PC-3 (cell line): Measurements from ENCODE around the gene FBXO44. TPM values are rescaled to one million over a fixed set of nuclear protein-coding genes. Genes with fewer than 3 reads are reported as not detected.

ENCODE experiments used
- ATAC-seq: fragments of 200-7000 bp; cut with Tn5 transposase; 2 replicates; pipeline ENCODE4 v1.9.1; 2020; ENCODE audit warnings: mild to moderate bottlenecking, moderate library complexity
- BruUV-seq: library from RNA; stranded (reverse); fragments of 400-500 nt; replicated peaks from 2 replicates; lab custom pipeline; 2021; lab: Mats Ljungman, UMichigan
- CTCF ChIA-PET: fragments of 300-600 bp; sonication (Branson Sonifier 250); formaldehyde crosslinking; loops from one replicate; lab custom pipeline; 2022; ENCODE audit warnings: antibody characterized with exemption; lab: Charles Lee
- POLR2A ChIA-PET: fragments of 300-600 bp; sonication (Branson Sonifier 250); formaldehyde crosslinking; loops from one replicate; lab custom pipeline; 2022; ENCODE audit warnings: antibody characterized with exemption; ENCODE audit not compliant: unreplicated experiment; lab: Charles Lee
- DNase-seq: peaks from one replicate; pipeline ENCODE4 v3.0.0-alpha.2; 2015
- H2AFZ ChIP-seq: fragments of 300-600 bp; sonication (generic); 2 replicates; pipeline ENCODE4 v1.6.0; 2016; ENCODE audit warnings: antibody characterized with exemption, low read length
- H3F3A ChIP-seq: fragments of 300-600 bp; sonication (generic); one replicate; pipeline ENCODE4 v1.6.0; 2017; ENCODE audit warnings: antibody characterized with exemption, low read length, control low read depth, mild to moderate bottlenecking; ENCODE audit not compliant: unreplicated experiment
- H3K27ac ChIP-seq: fragments of 300-600 bp; sonication (generic); 2 replicates; pipeline ENCODE4 v1.5.1; 2016; ENCODE audit warnings: mild to moderate bottlenecking, low read length
- H3K27me3 ChIP-seq: fragments of 300-600 bp; sonication (generic); 2 replicates; pipeline ENCODE4 v1.6.1; 2016; ENCODE audit warnings: low read length, mixed read lengths
- H3K36me3 ChIP-seq: fragments of 300-600 bp; sonication (generic); 2 replicates; pipeline ENCODE4 v1.6.1; 2016; ENCODE audit warnings: low read depth, mixed run types, low read length, mixed read lengths
- H3K4me1 ChIP-seq: fragments of 300-600 bp; sonication (generic); 2 replicates; pipeline ENCODE4 v1.5.1; 2016; ENCODE audit warnings: low read length; ENCODE audit not compliant: insufficient read depth
- H3K4me2 ChIP-seq: fragments of 300-600 bp; sonication (generic); 2 replicates; pipeline ENCODE4 v1.6.0; 2016; ENCODE audit warnings: low read length
- H3K4me3 ChIP-seq: fragments of 300-600 bp; sonication (generic); 2 replicates; pipeline ENCODE4 v1.5.1; 2016; ENCODE audit warnings: mild to moderate bottlenecking, low read length, mixed read lengths
- H3K79me2 ChIP-seq: fragments of 300-600 bp; sonication (generic); 2 replicates; pipeline ENCODE4 v1.6.1; 2017; ENCODE audit warnings: low read length, mixed read lengths
- H3K9ac ChIP-seq: fragments of 300-600 bp; sonication (generic); 2 replicates; pipeline ENCODE4 v1.6.0; 2016; ENCODE audit warnings: mild to moderate bottlenecking, low read length
- H3K9me2 ChIP-seq: fragments of 300-600 bp; sonication (generic); replicated peaks from 2 replicates; pipeline ENCODE4 v1.6.1; 2016; ENCODE audit warnings: mixed run types, low read length, mixed read lengths
- H3K9me3 ChIP-seq: fragments of 300-600 bp; sonication (generic); 2 replicates; pipeline ENCODE4 v1.6.1; 2016; ENCODE audit warnings: low read length, mixed read lengths
- H4K20me1 ChIP-seq: fragments of 300-600 bp; sonication (generic); 2 replicates; pipeline ENCODE4 v1.6.1; 2016; ENCODE audit warnings: low read length, mixed read lengths
- EZH2 ChIP-seq: fragments of 300-600 bp; sonication (generic); IDR thresholded peaks from one replicate; pipeline ENCODE4 v1.6.1; 2017; ENCODE audit warnings: antibody characterized with exemption, mild to moderate bottlenecking, low read length; ENCODE audit not compliant: unreplicated experiment
- EZH2phosphoT487 ChIP-seq: fragments of 300-600 bp; sonication (generic); IDR thresholded peaks from 2 replicates; pipeline ENCODE4 v1.6.1; 2018; ENCODE audit warnings: mild to moderate bottlenecking, antibody characterized with exemption, low read length, borderline replicate concordance
- intact Hi-C: fragments of 100-400 bp; cut with micrococcal nuclease; formaldehyde crosslinking; loops from 2 replicates; pipeline ENCODE4 v1.9.0; 2023
- total RNA-seq: library from RNA; depleted of rRNA; stranded (reverse); fragments of >200 nt; gene quantifications from 2 replicates; pipeline ENCODE4 v1.2.3, GENCODE V29; 2014
- TF ChIP-seq, protein P1 (sequence below): fragments of 300-600 bp; sonication (generic); conservative IDR thresholded peaks from 2 replicates; pipeline ENCODE4 v1.5.1; 2017; ENCODE audit warnings: antibody characterized with exemption, low read depth, mild to moderate bottlenecking, low read length

The FBXO44 gene
- total RNA-seq, 1 experiment from 2014 or later = 23.5 TPM

DNA sequence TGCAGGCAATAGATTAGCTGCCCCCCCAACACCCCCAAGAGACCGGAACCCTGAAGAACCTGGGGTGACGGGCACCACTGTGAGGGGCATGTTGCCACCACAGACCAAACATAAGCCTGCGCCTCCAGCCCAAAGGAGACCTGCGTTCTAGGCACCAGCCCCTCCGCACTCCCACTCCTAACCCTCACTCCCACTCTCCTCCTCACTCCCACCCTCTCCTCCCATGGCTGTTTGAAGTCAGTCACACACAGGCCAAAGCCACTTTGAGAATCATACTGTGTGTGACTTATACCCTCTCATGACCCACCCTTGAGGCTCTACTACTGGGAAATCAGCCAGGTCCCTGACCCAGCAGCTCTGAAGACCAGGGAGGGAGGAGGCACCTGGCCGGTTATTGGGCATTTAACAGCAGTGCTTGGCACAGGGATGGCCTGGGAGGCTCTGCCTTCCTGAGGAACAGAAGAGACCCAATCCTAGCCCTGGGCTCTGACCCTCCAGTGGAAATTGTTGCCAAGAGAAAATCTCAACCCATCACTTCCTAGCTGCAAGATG lies 44.0 kb upstream of the FBXO44 start:
- no peaks in the 10 kb centered on the region for H3K36me3 ChIP-seq
- H3K4me1 ChIP-seq = no peaks in the 10 kb centered on the region
- H3K27me3 ChIP-seq = peaks cover 20% of the 10 kb centered on the region
- no peaks in the 10 kb centered on the region for H3K79me2 ChIP-seq
- H3K4me2 ChIP-seq = no peak overlapping the region
- intact Hi-C loops = no loop called here
- CTCF ChIA-PET = no interaction called here
- H3K27ac ChIP-seq = no peak overlapping the region
- ATAC-seq (no peak), DNase-seq (no peak)
- no peaks in the 10 kb centered on the region for H3F3A ChIP-seq
- no peaks in the 10 kb centered on the region for H4K20me1 ChIP-seq
- POLR2A ChIA-PET = no interaction called here
- no peaks in the 10 kb centered on the region for H3K9me3 ChIP-seq
- TF ChIP-seq, protein P1, sequence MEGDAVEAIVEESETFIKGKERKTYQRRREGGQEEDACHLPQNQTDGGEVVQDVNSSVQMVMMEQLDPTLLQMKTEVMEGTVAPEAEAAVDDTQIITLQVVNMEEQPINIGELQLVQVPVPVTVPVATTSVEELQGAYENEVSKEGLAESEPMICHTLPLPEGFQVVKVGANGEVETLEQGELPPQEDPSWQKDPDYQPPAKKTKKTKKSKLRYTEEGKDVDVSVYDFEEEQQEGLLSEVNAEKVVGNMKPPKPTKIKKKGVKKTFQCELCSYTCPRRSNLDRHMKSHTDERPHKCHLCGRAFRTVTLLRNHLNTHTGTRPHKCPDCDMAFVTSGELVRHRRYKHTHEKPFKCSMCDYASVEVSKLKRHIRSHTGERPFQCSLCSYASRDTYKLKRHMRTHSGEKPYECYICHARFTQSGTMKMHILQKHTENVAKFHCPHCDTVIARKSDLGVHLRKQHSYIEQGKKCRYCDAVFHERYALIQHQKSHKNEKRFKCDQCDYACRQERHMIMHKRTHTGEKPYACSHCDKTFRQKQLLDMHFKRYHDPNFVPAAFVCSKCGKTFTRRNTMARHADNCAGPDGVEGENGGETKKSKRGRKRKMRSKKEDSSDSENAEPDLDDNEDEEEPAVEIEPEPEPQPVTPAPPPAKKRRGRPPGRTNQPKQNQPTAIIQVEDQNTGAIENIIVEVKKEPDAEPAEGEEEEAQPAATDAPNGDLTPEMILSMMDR = no peak
- TF ChIP-seq EZH2 (no peak), EZH2phosphoT487 (no peak)
- H2AFZ ChIP-seq = no peak overlapping the region
- no peak overlapping the region for H3K9ac ChIP-seq
- BruUV-seq = no TSS peak
- no peaks in the 10 kb centered on the region for H3K9me2 ChIP-seq
- no peak overlapping the region for H3K4me3 ChIP-seq

GRCh38 chr1:11611638-11612327 lies 42.9 kb upstream of the FBXO44 start:
- Histone ChIP-seq H3K9me2 (no peaks in the 10 kb centered on the region), H3K4me3 (no peak overlapping the region), H3K27ac (no peak overlapping the region), H3K27me3 (peaks cover 15% of the 10 kb centered on the region; the same call in 1 of the 2 replicates), H3K9ac (no peak overlapping the region), H3K9me3 (no peaks in the 10 kb centered on the region), H2AFZ (no peak overlapping the region), H3F3A (no peaks in the 10 kb centered on the region), H3K36me3 (no peaks in the 10 kb centered on the region), H3K4me2 (no peak overlapping the region), H3K79me2 (no peaks in the 10 kb centered on the region), H4K20me1 (no peaks in the 10 kb centered on the region), H3K4me1 (no peaks in the 10 kb centered on the region)
- BruUV-seq = no TSS peak
- TF ChIP-seq EZH2phosphoT487 (no peak), EZH2 (no peak)
- TF ChIP-seq, protein P1 = no peak
- no peak for DNase-seq
- intact Hi-C loops = no loop called here
- no peak for ATAC-seq
- POLR2A ChIA-PET = no interaction called here
- CTCF ChIA-PET = no interaction called here

- Histone ChIP-seq H3F3A (no peaks in the 10 kb centered on the region), H3K4me3 (no peak overlapping the region), H3K4me1 (no peaks in the 10 kb centered on the region), H4K20me1 (no peaks in the 10 kb centered on the region), H3K9me2 (no peaks in the 10 kb centered on the region), H3K27ac (no peak overlapping the region), H3K4me2 (no peak overlapping the region), H2AFZ (no peak overlapping the region), H3K36me3 (no peaks in the 10 kb centered on the region), H3K9ac (no peak overlapping the region), H3K27me3 (peaks cover 5% of the 10 kb centered on the region; the same call in 1 of the 2 replicates), H3K79me2 (no peaks in the 10 kb centered on the region), H3K9me3 (no peaks in the 10 kb centered on the region)
- TF ChIP-seq EZH2 (no peak), EZH2phosphoT487 (no peak)
- TF ChIP-seq, protein P1 = no peak
- ATAC-seq (no peak), DNase-seq (no peak)
- ChIA-PET POLR2A (no interaction called here), CTCF (no interaction called here)
- intact Hi-C loops = no loop called here
- BruUV-seq = no TSS peak
Measured at GRCh38 chr1:11613347-11613746, 41.3 kb upstream of the FBXO44 start.
